B cell (primary cell): Measurements from ENCODE around the gene FAM118B.

ENCODE experiments used
- EZH2 ChIP-seq: IDR thresholded peaks from 2 replicates; pipeline ENCODE4 v1.6.1; 2012; ENCODE audit warnings: borderline replicate concordance, low read depth, mild to moderate bottlenecking, moderate library complexity, low read length; ENCODE audit not compliant: insufficient read depth, poor library complexity, severe bottlenecking
- TF ChIP-seq, protein P1 (sequence below): fragments of 200-600 bp; IDR thresholded peaks from one replicate; pipeline ENCODE4 v1.8.0; 2022; ENCODE audit warnings: antibody characterized with exemption, mild to moderate bottlenecking

DNA sequence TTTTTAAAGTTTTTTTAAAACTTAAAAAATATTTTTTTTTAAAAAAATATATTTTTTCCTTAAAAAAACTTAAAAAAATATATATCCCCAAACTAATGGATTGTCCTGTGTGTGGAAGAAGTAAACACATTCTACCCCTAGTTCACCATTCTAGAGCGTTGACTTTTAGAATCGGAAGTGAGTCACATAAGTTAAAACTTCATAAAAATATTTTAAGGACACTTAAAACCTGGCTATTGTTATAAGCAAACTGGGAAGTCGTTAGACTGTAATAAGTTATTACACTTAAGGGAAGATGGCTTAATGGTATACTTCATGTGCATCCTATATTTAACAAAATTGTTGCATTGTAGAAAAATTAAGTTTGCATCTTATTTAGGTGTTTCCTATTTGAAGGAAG lies 21.1 kb downstream of the FAM118B start:
- TF ChIP-seq, protein P1, sequence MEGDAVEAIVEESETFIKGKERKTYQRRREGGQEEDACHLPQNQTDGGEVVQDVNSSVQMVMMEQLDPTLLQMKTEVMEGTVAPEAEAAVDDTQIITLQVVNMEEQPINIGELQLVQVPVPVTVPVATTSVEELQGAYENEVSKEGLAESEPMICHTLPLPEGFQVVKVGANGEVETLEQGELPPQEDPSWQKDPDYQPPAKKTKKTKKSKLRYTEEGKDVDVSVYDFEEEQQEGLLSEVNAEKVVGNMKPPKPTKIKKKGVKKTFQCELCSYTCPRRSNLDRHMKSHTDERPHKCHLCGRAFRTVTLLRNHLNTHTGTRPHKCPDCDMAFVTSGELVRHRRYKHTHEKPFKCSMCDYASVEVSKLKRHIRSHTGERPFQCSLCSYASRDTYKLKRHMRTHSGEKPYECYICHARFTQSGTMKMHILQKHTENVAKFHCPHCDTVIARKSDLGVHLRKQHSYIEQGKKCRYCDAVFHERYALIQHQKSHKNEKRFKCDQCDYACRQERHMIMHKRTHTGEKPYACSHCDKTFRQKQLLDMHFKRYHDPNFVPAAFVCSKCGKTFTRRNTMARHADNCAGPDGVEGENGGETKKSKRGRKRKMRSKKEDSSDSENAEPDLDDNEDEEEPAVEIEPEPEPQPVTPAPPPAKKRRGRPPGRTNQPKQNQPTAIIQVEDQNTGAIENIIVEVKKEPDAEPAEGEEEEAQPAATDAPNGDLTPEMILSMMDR, result no peak
- TF ChIP-seq EZH2, result no peak
